Measurements from ENCODE around the gene CYP4F3. TPM values are rescaled to one million over a fixed set of nuclear protein-coding genes. Genes with fewer than 3 reads are reported as not detected.

Gene CYP4F3
- total and polyA plus RNA-seq, 5 donors from 2014 or later = not detected

DNA sequence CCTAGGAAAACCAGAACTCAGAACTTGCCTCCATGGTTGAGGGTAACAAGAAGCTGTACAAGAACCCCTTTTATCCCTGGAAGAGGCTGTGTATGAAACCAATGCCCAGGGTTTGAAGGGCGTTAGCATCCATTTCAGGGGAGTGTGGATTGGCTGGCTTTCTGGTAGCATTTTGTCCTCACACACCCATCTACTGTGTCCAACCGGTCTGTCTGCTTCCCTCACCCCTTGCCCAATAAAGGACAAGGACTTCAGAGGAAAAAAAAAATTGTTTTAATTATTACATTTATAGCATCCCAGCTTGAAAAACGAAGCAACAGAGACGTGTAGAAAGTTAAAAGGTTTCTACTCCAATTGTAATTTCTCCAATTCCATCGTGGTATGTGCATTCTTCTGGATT, 28.4 kb upstream of the CYP4F3 start:
- Mint-ChIP-seq H3K36me3 (no peaks in the 10 kb centered on the region), H3K27ac (no peak overlapping the region), H3K9me3 (peaks cover 0 to 2% (median 0%) of the 10 kb centered on the region in 7 donors), H3K27me3 (peaks cover 12% of the 10 kb centered on the region), H3K4me1 (no peaks in the 10 kb centered on the region), H3K4me3 (no peak overlapping the region)
- H3K27ac ChIP-seq (ENCODE audit: insufficient read depth, low read length, poor library complexity, severe bottlenecking) = no peak overlapping the region
- H3K4me3 ChIP-seq (ENCODE audit: low read depth, low read length) = no peak overlapping the region
- no peaks in the 10 kb centered on the region for H3K27me3 ChIP-seq (ENCODE audit: control insufficient read depth, insufficient read depth, low read length)
- H3K4me1 ChIP-seq (ENCODE audit: control insufficient read depth, insufficient read depth, low read length, poor library complexity, severe bottlenecking) = no peaks in the 10 kb centered on the region
- DNase-seq = no peak
- no peaks in the 10 kb centered on the region for H3K9me3 ChIP-seq (ENCODE audit: control insufficient read depth in 2 of 2, low read length in 2 of 2)
- H3K36me3 ChIP-seq (ENCODE audit: control insufficient read depth, insufficient read depth, low read length) = no peaks in the 10 kb centered on the region
- no peak for ATAC-seq (ENCODE audit: low read depth in 2 of 2)

GRCh38 chr19:15613338-15613737, 27.4 kb upstream of the CYP4F3 start:
- Histone ChIP-seq H3K36me3 (ENCODE audit: control insufficient read depth, insufficient read depth, low read length) (no peaks in the 10 kb centered on the region), H3K27me3 (ENCODE audit: control insufficient read depth, insufficient read depth, low read length) (no peaks in the 10 kb centered on the region), H3K27ac (ENCODE audit: insufficient read depth, low read length, poor library complexity, severe bottlenecking) (no peak overlapping the region), H3K4me3 (ENCODE audit: low read depth, low read length) (no peak overlapping the region), H3K4me1 (ENCODE audit: control insufficient read depth, insufficient read depth, low read length, poor library complexity, severe bottlenecking) (no peaks in the 10 kb centered on the region), H3K9me3 (ENCODE audit: control insufficient read depth in 2 of 2, low read length in 2 of 2) (no peaks in the 10 kb centered on the region)
- no peaks in the 10 kb centered on the region for H3K36me3 Mint-ChIP-seq
- ATAC-seq (ENCODE audit: low read depth in 2 of 2) = no peak
- DNase-seq = no peak
- H3K27ac Mint-ChIP-seq = no peak overlapping the region
- no peaks in the 10 kb centered on the region for H3K4me1 Mint-ChIP-seq
- peaks cover 12% of the 10 kb centered on the region for H3K27me3 Mint-ChIP-seq
- H3K4me3 Mint-ChIP-seq = no peak overlapping the region
- H3K9me3 Mint-ChIP-seq = peaks cover 0 to 5% (median 0%) of the 10 kb centered on the region in 7 donors

- H3K36me3 ChIP-seq (ENCODE audit: control insufficient read depth, insufficient read depth, low read length) = no peaks in the 10 kb centered on the region
- H3K4me3 Mint-ChIP-seq = no peak within 1 kb of the TSS
- no peak within 1 kb of the TSS for H3K4me3 ChIP-seq (ENCODE audit: low read depth, low read length)
- ATAC-seq (ENCODE audit: low read depth in 2 of 2) (no peak), DNase-seq (no peak)
- peaks cover 10% of the 10 kb centered on the region for H3K27me3 Mint-ChIP-seq
- peaks cover 0 to 6% (median 0%) of the 10 kb centered on the region in 7 donors for H3K9me3 Mint-ChIP-seq
- H3K9me3 ChIP-seq (ENCODE audit: control insufficient read depth in 2 of 2, low read length in 2 of 2) = no peaks in the 10 kb centered on the region
- no peaks in the 10 kb centered on the region for H3K27me3 ChIP-seq (ENCODE audit: control insufficient read depth, insufficient read depth, low read length)
- H3K27ac ChIP-seq (ENCODE audit: insufficient read depth, low read length, poor library complexity, severe bottlenecking) = no peak within 1 kb of the TSS
- H3K4me1 ChIP-seq (ENCODE audit: control insufficient read depth, insufficient read depth, low read length, poor library complexity, severe bottlenecking) = no peaks in the 10 kb centered on the region
- no peaks in the 10 kb centered on the region for H3K36me3 Mint-ChIP-seq
- H3K4me1 Mint-ChIP-seq = no peaks in the 10 kb centered on the region
- no peak within 1 kb of the TSS for H3K27ac Mint-ChIP-seq
These were observed 26.0 kb upstream of the CYP4F3 start, which contains the start of gene CYP4F8 for GRCh38 chr19:15614507-15615379. TSS of gene CYP4F8 (plus strand) at chr19:15615218. CDS start at chr19:15615617, 399 bp downstream.

GRCh38 chr19:15615526-15615925, 25.2 kb upstream of the CYP4F3 start:
- Mint-ChIP-seq H3K27ac (no peak overlapping the region), H3K9me3 (peaks cover 0 to 6% (median 0%) of the 10 kb centered on the region in 7 donors), H3K4me1 (no peaks in the 10 kb centered on the region), H3K4me3 (no peak overlapping the region), H3K27me3 (peaks cover 5% of the 10 kb centered on the region), H3K36me3 (no peaks in the 10 kb centered on the region)
- no peaks in the 10 kb centered on the region for H3K4me1 ChIP-seq (ENCODE audit: control insufficient read depth, insufficient read depth, low read length, poor library complexity, severe bottlenecking)
- no peak for DNase-seq
- ATAC-seq (ENCODE audit: low read depth in 2 of 2) = no peak
- no peak overlapping the region for H3K4me3 ChIP-seq (ENCODE audit: low read depth, low read length)
- peaks cover 3% of the 10 kb centered on the region for H3K27me3 ChIP-seq (ENCODE audit: control insufficient read depth, insufficient read depth, low read length)
- H3K27ac ChIP-seq (ENCODE audit: insufficient read depth, low read length, poor library complexity, severe bottlenecking) = no peak overlapping the region
- no peaks in the 10 kb centered on the region for H3K36me3 ChIP-seq (ENCODE audit: control insufficient read depth, insufficient read depth, low read length)
- no peaks in the 10 kb centered on the region for H3K9me3 ChIP-seq (ENCODE audit: control insufficient read depth in 2 of 2, low read length in 2 of 2)

DNA sequence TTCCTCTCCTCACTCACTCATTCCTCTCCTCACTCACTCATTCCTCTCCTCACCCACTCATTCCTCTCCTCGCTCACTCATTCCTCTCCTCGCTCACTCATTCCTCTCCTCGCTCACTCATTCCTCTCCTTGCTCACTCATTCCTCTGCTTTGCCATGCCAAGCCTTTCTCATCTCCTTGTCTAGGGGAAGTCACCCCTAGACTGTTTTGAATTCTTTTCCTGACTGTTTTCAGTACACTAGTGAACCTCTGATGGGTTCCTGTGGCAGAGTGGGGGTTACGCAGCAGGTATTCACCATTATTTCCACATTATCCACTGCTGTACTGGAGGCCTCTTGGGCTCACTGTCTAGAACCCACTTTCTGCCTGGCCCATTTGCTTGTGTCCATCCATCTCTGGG, 24.5 kb upstream of the CYP4F3 start:
- ATAC-seq (ENCODE audit: low read depth in 2 of 2) (no peak), DNase-seq (no peak)
- no peaks in the 10 kb centered on the region for H3K4me1 Mint-ChIP-seq
- H3K9me3 Mint-ChIP-seq = peaks cover 0 to 6% (median 0%) of the 10 kb centered on the region in 7 donors
- H3K27me3 ChIP-seq (ENCODE audit: control insufficient read depth, insufficient read depth, low read length) = peaks cover 3% of the 10 kb centered on the region
- no peaks in the 10 kb centered on the region for H3K36me3 ChIP-seq (ENCODE audit: control insufficient read depth, insufficient read depth, low read length)
- H3K36me3 Mint-ChIP-seq = no peaks in the 10 kb centered on the region
- H3K9me3 ChIP-seq (ENCODE audit: control insufficient read depth in 2 of 2, low read length in 2 of 2) = no peaks in the 10 kb centered on the region
- H3K27ac ChIP-seq (ENCODE audit: insufficient read depth, low read length, poor library complexity, severe bottlenecking) = no peak overlapping the region
- no peak overlapping the region for H3K4me3 Mint-ChIP-seq
- H3K27me3 Mint-ChIP-seq = peaks cover 5% of the 10 kb centered on the region
- no peak overlapping the region for H3K4me3 ChIP-seq (ENCODE audit: low read depth, low read length)
- H3K4me1 ChIP-seq (ENCODE audit: control insufficient read depth, insufficient read depth, low read length, poor library complexity, severe bottlenecking) = no peaks in the 10 kb centered on the region
- H3K27ac Mint-ChIP-seq = no peak overlapping the region

GRCh38 chr19:15616627-15617270, 23.9 kb upstream of the CYP4F3 start:
- Histone ChIP-seq H3K36me3 (ENCODE audit: control insufficient read depth, insufficient read depth, low read length) (no peaks in the 10 kb centered on the region), H3K27me3 (ENCODE audit: control insufficient read depth, insufficient read depth, low read length) (peaks cover 3% of the 10 kb centered on the region), H3K27ac (ENCODE audit: insufficient read depth, low read length, poor library complexity, severe bottlenecking) (no peak overlapping the region), H3K4me1 (ENCODE audit: control insufficient read depth, insufficient read depth, low read length, poor library complexity, severe bottlenecking) (no peaks in the 10 kb centered on the region), H3K9me3 (ENCODE audit: control insufficient read depth in 2 of 2, low read length in 2 of 2) (no peaks in the 10 kb centered on the region), H3K4me3 (ENCODE audit: low read depth, low read length) (no peak overlapping the region)
- Mint-ChIP-seq H3K4me1 (no peaks in the 10 kb centered on the region), H3K36me3 (no peaks in the 10 kb centered on the region), H3K9me3 (peaks cover 0 to 6% (median 0%) of the 10 kb centered on the region in 7 donors), H3K27me3 (peaks cover 5% of the 10 kb centered on the region), H3K27ac (no peak overlapping the region), H3K4me3 (no peak overlapping the region)
- ATAC-seq (ENCODE audit: low read depth in 2 of 2) (no peak), DNase-seq (no peak)

DNA sequence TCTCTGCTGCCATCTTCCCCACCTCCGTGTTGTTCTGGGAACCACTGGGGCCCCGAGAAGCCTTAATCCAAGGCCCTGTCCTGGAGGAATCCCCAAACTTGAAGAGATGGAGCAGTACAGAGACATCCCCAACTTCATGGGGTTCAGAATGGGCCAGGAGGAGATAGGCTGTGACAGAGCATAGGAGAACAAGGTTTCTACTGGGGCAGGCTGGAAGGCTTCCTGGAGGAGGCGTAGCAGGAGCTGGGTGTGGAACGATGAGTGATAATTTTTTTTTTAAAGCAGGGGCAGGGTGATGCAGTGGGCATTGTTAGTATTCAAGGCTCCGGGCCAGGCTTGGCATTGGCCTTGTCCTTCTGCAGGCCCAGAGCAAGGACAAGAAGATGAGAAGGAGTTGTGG, 22.4 kb upstream of the CYP4F3 start:
- no peaks in the 10 kb centered on the region for H3K4me1 ChIP-seq (ENCODE audit: control insufficient read depth, insufficient read depth, low read length, poor library complexity, severe bottlenecking)
- H3K27me3 ChIP-seq (ENCODE audit: control insufficient read depth, insufficient read depth, low read length) = peaks cover 5% of the 10 kb centered on the region
- no peak overlapping the region for H3K4me3 Mint-ChIP-seq
- H3K36me3 Mint-ChIP-seq = no peaks in the 10 kb centered on the region
- H3K4me1 Mint-ChIP-seq = no peaks in the 10 kb centered on the region
- no peaks in the 10 kb centered on the region for H3K9me3 ChIP-seq (ENCODE audit: control insufficient read depth in 2 of 2, low read length in 2 of 2)
- no peak overlapping the region for H3K27ac ChIP-seq (ENCODE audit: insufficient read depth, low read length, poor library complexity, severe bottlenecking)
- H3K4me3 ChIP-seq (ENCODE audit: low read depth, low read length) = no peak overlapping the region
- peaks cover 5% of the 10 kb centered on the region for H3K27me3 Mint-ChIP-seq
- DNase-seq (no peak), ATAC-seq (ENCODE audit: low read depth in 2 of 2) (no peak)
- no peaks in the 10 kb centered on the region for H3K36me3 ChIP-seq (ENCODE audit: control insufficient read depth, insufficient read depth, low read length)
- H3K27ac Mint-ChIP-seq = no peak overlapping the region
- peaks cover 0 to 4% (median 0%) of the 10 kb centered on the region in 7 donors for H3K9me3 Mint-ChIP-seq

All from CD4-positive, CD25-positive, alpha-beta regulatory T cell (primary cell).